Measurements from ENCODE around the gene MRPL4. TPM values are rescaled to one million over a fixed set of nuclear protein-coding genes. Genes with fewer than 3 reads are reported as not detected.
A peak's percentile ranks its signal among the peaks of the same experiment; 100 is the strongest.

Gene MRPL4
- total and polyA plus RNA-seq, 2 of the 13 experiments (the other 11 are each of a cell fraction or from before 2014, with no cell fraction given) = 40.6 to 42.5 TPM

DNA sequence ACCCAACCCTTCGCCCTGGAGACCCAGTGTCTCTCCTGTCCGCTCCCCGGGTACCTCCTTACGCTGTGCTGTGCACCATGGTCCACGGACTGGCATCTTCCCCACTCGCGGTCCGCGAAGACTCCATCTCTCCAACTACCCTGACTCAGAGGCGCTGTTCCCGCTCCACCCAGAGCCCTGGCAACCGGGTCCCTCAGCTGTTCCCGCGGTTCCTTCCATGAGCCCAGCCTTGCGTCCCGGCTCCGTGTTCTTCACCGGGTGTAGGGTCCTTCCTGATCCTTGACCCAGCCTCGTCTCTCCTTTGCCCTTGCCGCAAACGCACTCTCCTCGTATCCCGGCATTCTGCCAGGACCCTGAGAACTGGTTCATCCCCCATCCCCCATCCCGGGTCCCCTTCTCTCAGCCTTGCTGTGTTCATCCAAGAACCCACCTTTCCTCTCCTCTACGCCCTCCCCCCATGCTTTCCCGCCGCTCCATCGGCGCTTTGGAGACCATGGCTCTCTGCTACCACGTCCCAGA, 38.4 kb downstream of the MRPL4 start (continued):
- TF ChIP-seq, protein P1, sequence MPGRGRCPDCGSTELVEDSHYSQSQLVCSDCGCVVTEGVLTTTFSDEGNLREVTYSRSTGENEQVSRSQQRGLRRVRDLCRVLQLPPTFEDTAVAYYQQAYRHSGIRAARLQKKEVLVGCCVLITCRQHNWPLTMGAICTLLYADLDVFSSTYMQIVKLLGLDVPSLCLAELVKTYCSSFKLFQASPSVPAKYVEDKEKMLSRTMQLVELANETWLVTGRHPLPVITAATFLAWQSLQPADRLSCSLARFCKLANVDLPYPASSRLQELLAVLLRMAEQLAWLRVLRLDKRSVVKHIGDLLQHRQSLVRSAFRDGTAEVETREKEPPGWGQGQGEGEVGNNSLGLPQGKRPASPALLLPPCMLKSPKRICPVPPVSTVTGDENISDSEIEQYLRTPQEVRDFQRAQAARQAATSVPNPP (CRISPR knock-in tag; IDR thresholded peaks at IDR 0.05) = no peak
- TF ChIP-seq, protein P2, sequence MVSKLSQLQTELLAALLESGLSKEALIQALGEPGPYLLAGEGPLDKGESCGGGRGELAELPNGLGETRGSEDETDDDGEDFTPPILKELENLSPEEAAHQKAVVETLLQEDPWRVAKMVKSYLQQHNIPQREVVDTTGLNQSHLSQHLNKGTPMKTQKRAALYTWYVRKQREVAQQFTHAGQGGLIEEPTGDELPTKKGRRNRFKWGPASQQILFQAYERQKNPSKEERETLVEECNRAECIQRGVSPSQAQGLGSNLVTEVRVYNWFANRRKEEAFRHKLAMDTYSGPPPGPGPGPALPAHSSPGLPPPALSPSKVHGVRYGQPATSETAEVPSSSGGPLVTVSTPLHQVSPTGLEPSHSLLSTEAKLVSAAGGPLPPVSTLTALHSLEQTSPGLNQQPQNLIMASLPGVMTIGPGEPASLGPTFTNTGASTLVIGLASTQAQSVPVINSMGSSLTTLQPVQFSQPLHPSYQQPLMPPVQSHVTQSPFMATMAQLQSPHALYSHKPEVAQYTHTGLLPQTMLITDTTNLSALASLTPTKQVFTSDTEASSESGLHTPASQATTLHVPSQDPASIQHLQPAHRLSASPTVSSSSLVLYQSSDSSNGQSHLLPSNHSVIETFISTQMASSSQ (IDR thresholded peaks at IDR 0.05; ENCODE audit: low read depth) = no peak
- TF ChIP-seq, protein P2 (CRISPR knock-in tag; IDR thresholded peaks at IDR 0.05; ENCODE audit: borderline replicate concordance) = 0 out of 2 replicates have a peak, but pooled peaks have one; percentile 21
- TF ChIP-seq ZFP37 (CRISPR knock-in tag; IDR thresholded peaks at IDR 0.05; ENCODE audit: borderline replicate concordance) = no peak
- TF ChIP-seq ZNF652 (CRISPR knock-in tag; IDR thresholded peaks at IDR 0.05; ENCODE audit: borderline replicate concordance, low read depth) = no peak
- TF ChIP-seq PITX1 (CRISPR knock-in tag; IDR thresholded peaks at IDR 0.05) = no peak
- TF ChIP-seq TEAD3 (CRISPR knock-in tag; optimal IDR thresholded peaks at IDR 0.05; ENCODE audit: borderline replicate concordance) = no peak
- TF ChIP-seq, protein P3, sequence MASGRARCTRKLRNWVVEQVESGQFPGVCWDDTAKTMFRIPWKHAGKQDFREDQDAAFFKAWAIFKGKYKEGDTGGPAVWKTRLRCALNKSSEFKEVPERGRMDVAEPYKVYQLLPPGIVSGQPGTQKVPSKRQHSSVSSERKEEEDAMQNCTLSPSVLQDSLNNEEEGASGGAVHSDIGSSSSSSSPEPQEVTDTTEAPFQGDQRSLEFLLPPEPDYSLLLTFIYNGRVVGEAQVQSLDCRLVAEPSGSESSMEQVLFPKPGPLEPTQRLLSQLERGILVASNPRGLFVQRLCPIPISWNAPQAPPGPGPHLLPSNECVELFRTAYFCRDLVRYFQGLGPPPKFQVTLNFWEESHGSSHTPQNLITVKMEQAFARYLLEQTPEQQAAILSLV (CRISPR knock-in tag; IDR thresholded peaks at IDR 0.05; ENCODE audit: borderline replicate concordance) = no peak
- TF ChIP-seq NR2C2 (CRISPR knock-in tag; IDR thresholded peaks at IDR 0.05; ENCODE audit: borderline replicate concordance) = no peak
- no peak for TF ChIP-seq YEATS2 (CRISPR knock-in tag; IDR thresholded peaks at IDR 0.05; ENCODE audit: borderline replicate concordance)
- TF ChIP-seq CBFB (CRISPR knock-in tag; IDR thresholded peaks at IDR 0.05) = no peak
- TF ChIP-seq ATF7 (IDR thresholded peaks at IDR 0.05) = no peak
- TF ChIP-seq ATF7 (CRISPR knock-in tag; IDR thresholded peaks at IDR 0.05) = 0 out of 2 replicates have a peak, but pooled peaks have one; percentile 58
- no peak for TF ChIP-seq JARID2 (CRISPR knock-in tag; IDR thresholded peaks at IDR 0.05; ENCODE audit: insufficient replicate concordance)
- TF ChIP-seq, protein P4, sequence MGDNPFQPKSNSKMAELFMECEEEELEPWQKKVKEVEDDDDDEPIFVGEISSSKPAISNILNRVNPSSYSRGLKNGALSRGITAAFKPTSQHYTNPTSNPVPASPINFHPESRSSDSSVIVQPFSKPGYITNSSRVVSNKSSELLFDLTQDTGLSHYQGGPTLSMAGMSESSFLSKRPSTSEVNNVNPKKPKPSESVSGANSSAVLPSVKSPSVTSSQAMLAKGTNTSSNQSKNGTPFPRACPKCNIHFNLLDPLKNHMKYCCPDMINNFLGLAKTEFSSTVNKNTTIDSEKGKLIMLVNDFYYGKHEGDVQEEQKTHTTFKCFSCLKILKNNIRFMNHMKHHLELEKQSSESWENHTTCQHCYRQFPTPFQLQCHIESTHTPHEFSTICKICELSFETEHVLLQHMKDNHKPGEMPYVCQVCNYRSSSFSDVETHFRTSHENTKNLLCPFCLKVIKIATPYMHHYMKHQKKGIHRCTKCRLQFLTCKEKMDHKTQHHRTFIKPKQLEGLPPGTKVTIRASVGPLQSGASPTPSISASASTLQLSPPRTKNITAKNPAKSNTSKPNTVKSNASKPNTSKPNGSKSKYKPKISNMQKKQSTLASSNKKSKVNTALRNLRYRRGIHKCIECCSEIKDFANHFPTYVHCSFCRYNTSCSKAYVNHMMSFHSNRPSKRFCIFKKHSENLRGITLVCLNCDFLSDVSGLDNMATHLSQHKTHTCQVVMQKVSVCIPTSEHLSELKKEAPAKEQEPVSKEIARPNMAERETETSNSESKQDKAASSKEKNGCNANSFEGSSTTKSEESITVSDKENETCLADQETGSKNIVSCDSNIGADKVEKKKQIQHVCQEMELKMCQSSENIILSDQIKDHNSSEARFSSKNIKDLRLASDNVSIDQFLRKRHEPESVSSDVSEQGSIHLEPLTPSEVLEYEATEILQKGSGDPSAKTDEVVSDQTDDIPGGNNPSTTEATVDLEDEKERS (CRISPR knock-in tag; IDR thresholded peaks at IDR 0.05) = 0 out of 2 replicates have a peak, but pooled peaks have one; percentile 4
- TF ChIP-seq ESRRA (CRISPR knock-in tag; IDR thresholded peaks at IDR 0.05; ENCODE audit: low read depth) = 0 out of 2 replicates have a peak, but pooled peaks have one; percentile 24
- TF ChIP-seq ZNF33B (CRISPR knock-in tag; IDR thresholded peaks at IDR 0.05) = no peak
- TF ChIP-seq ZMYM2 (CRISPR knock-in tag; IDR thresholded peaks at IDR 0.05) = no peak
- TF ChIP-seq MBNL3 (CRISPR knock-in tag; conservative IDR thresholded peaks at IDR 0.05) = no peak
- TF ChIP-seq PCBP1 (IDR thresholded peaks at IDR 0.05; ENCODE audit: borderline replicate concordance, low read depth, low read length) = no peak

Data from HepG2 (cell line).